GM19238 (cell line): ENCODE results near the gene NOX3.

Experiments
- DNase-seq: peaks from one replicate; pipeline ENCODE4 v3.0.0; 2011; ENCODE audit warnings: low spot score; ENCODE audit not compliant: insufficient read length

Gene NOX3

GRCh38 chr6:155436981-155437749 lies 18.5 kb downstream of the NOX3 start:
- DNase-seq = no peak

DNA sequence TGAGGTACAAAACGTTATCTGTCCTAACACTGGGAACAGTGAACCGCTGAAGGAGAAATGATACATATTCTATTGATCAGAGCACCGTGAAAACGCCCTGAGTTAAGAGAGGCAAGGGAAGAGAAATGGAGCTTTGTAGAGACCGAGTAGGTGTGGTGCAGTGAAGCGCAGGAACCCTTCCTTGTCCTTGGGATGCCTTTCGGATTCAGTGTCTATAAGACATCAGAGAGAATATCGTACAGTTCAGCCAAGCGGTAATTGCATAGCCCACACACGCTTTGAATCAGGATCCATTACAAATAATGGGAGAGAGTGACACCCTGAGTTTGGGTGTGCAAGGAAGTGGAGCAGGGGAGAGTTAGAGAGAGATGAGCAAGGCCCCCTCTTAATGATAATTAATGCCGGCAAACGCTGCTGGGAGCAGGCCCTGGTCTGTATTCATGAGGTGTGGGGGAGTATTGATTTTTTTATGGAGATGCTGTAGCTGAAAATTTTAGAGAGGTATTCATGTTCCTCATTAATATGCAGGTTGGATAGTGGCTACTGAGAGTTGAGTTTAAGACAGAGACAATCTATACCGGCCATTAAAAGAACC lies 20.7 kb downstream of the NOX3 start:
- no peak for DNase-seq

GRCh38 chr6:155434096-155434495 lies 21.5 kb downstream of the NOX3 start:
- no peak for DNase-seq

DNA sequence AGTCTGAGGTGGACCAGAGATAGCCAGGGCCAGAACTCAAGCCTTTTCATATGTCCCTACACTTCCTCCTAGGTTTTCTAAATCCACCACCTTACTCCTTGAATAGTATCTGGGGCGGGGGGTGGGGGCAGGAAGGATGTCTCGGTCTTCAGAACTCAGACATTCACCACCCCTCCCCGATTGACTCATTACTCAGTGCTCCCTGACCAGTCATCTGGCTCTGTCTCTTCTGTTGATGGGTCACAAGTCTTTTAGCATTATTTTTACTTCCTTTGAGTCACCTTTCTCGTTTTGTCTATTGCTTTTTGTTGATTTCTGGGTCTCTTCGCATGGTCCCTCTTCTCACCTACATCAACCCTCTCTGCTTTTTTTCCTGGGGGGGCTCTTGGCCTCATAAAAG lies 23.3 kb downstream of the NOX3 start:
- no peak for DNase-seq

GRCh38 chr6:155429321-155429893 lies 26.2 kb downstream of the NOX3 start:
- DNase-seq = no peak

DNA sequence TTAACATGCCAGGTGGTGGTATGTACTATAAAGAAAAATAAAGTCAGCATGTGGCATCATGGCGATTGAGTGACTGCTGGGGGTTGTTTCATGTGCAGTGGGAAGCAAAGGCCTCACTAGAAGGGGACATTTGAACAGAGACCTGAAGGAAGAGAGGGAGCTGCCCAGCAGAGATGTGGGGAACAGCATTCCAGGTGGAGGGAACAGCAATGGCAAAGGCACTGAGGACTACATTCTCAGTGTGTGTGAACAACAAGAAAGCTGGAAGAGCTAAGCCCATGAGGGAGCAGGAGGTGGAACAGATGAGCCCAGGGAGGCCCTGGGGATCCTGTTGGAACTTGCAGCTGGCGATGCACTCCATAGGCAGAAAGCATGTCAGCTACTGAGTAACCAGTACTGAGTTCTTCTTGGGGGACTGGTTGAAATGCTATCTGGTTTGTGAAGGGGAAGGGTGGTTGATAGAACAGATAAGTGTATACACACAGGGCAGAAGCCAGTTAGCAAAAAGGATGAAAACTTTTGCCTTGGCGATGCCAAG lies 29.2 kb downstream of the NOX3 start:
- no peak for DNase-seq

DNA sequence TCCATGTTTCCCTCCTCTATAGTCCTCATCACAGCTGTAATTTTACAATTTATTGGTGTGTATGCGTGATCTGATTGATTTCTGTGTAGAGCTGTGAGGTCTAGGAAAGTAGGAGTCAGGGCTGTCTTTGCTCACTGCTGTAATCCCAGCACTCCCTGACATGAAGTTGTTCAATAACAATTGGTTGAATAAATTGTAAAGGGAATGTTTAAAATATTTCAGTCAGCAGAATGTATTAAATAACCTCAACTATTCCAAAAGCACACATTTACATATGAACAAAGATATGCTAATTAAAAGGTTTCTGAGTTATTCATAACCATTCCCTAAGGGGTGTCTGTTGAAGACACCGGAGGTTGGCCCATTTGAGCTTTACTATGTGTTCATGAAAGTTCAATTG lies 31.5 kb downstream of the NOX3 start:
- no peak for DNase-seq

- DNase-seq = no peak
These were observed 33.0 kb downstream of the NOX3 start for GRCh38 chr6:155422635-155423034.

DNA sequence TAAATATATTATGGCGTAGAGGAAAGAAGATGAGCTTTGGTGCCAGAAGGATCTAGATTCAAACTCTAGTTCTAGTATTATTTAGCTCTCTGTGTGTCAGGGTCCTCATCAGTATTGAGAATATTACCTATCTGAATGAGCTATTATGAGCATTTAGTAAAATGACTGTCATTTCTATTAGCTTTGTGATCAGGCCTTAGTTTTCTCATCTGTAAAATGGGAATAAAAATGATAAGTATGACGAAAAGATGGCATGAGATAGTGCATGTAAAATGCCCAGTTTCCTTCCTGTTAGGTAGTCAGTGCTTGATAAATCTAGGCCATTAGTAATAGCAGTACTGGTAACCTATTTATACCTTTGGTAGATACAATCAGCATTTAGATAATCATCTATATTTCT lies 35.1 kb downstream of the NOX3 start:
- DNase-seq = no peak

GRCh38 chr6:155419161-155419560 lies 36.5 kb downstream of the NOX3 start:
- DNase-seq = no peak

DNA sequence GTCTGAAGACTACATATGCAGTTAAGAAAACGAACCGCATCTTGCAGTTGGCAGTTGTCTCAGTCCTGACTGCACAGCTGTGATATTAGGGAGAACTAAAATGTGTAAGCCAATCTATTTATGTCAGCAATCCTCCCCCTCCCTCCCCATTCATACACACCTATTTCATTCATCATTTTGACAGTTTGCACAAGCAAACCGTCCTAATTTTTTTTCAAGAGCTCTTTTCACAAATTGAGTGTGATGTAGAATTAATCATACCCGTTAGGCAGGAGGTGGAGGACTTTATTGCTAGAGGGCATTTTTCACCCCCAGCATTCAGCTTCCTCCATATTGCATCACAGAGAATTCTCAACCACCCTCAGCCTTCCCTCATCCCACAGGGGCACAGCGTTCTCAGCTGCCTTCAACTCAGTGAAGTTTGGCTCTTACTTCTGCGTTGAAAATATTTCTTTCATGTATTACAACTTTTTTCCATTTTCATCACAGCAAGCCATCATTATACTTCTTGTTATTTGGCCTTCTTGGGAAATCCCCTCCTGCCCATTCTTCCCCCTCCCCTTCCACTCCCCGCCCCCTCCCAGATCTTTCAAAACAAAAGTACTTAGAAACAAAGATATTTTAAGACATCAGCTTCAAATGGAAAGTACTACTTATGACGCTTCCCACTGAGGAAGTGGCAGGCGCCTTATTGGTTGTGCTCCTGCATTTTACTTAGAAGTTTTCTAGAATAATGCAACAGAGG lies 37.5 kb downstream of the NOX3 start:
- peak; percentile 22 for DNase-seq

- no peak for DNase-seq
These were observed 38.2 kb downstream of the NOX3 start for GRCh38 chr6:155417454-155417853.

GRCh38 chr6:155415953-155416352 lies 39.7 kb downstream of the NOX3 start:
- DNase-seq = no peak

DNA sequence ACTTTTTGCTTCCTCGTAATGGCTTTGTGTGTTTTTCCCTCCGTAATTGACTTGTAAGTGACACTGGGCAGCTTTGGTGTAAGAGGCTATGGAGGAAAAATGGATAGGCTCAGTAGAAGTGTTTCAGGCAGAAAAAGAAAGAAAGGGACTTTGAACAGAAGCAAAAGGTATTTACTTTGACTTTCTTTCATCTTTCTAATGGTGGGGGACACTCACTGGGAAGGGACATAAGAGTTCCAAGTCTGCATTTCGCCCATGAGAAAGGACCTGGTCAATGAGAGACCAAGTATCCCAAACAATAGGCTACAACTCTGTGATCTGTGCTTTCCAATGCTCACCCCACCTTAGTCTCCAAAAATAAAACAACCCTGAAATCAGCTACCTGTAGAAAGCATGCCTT lies 41.6 kb downstream of the NOX3 start:
- DNase-seq = no peak

- DNase-seq = no peak
These were observed 43.3 kb downstream of the NOX3 start for GRCh38 chr6:155412335-155412734.

- no peak for DNase-seq
These were observed 44.2 kb downstream of the NOX3 start for GRCh38 chr6:155411154-155412052.

- no peak for DNase-seq
These were observed 46.2 kb downstream of the NOX3 start for GRCh38 chr6:155409391-155409790.

- DNase-seq = no peak
These were observed 46.7 kb downstream of the NOX3 start for GRCh38 chr6:155408981-155409380.

DNA sequence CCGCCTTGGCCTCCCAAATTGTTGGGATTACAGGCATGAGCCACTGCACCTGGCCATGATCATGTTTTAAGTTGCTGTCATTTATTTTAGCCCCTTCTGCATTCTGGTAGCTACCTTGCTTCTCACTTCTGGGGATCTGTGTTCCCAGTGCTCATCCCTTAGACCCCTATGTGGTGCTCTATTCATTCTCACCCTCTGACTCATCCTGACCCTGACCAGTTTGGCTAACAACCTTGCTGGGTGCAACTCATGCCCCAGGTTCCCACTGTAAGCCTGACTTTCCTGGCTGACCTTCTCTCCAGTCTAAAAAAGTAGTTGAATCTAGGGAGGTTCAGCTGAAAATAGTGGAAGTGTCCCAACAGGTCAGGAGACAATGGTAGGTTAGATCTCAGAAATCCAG lies 47.4 kb downstream of the NOX3 start:
- DNase-seq = no peak

- DNase-seq = no peak
These were observed 48.8 kb downstream of the NOX3 start for GRCh38 chr6:155406801-155407200.

- DNase-seq = no peak
These were observed 50.7 kb downstream of the NOX3 start for GRCh38 chr6:155404937-155405336.
